HEK293T (cell line): ENCODE measurements around the gene AHDC1.
A peak's percentile ranks its signal among the peaks of the same experiment; 100 is the strongest.

Experiments used
- CTCF ChIA-PET: fragments of 350-600 bp; formaldehyde crosslinking; extraction: SDS; loops from one replicate; lab custom pipeline; 2021; ENCODE audit warnings: antibody characterized with exemption, inconsistent platforms; lab: Yijun Ruan, JAX
- POLR2A ChIA-PET: fragments of 350-600 bp; formaldehyde crosslinking; extraction: SDS; loops from one replicate; lab custom pipeline; 2020; ENCODE audit warnings: antibody characterized with exemption, inconsistent platforms; lab: Yijun Ruan, JAX
- DNase-seq: peaks from one replicate; pipeline ENCODE4 v3.0.0; 2012; ENCODE audit warnings: mixed read lengths; ENCODE audit errors: extremely low spot score
- ARNT ChIP-seq: fragments of 450-650 bp; IDR thresholded peaks from 2 replicates; pipeline ENCODE4 v1.6.1; 2017; ENCODE audit warnings: mild to moderate bottlenecking
- BHLHE40 ChIP-seq: fragments of 450-650 bp; IDR thresholded peaks from 2 replicates; pipeline ENCODE4 v1.6.1; 2016; ENCODE audit warnings: mild to moderate bottlenecking, moderate library complexity, borderline replicate concordance
- CTBP1 ChIP-seq: fragments of 450-650 bp; IDR thresholded peaks from 2 replicates; pipeline ENCODE4 v1.6.1; 2016; ENCODE audit warnings: borderline replicate concordance
- ELF4 ChIP-seq: fragments of 450-650 bp; IDR thresholded peaks from 2 replicates; pipeline ENCODE4 v1.6.1; 2017; ENCODE audit warnings: antibody characterized with exemption
- FOXA1 ChIP-seq: fragments of 450-650 bp; IDR thresholded peaks from 2 replicates; pipeline ENCODE4 v1.6.1; 2016; ENCODE audit warnings: mild to moderate bottlenecking
- FOXK2 ChIP-seq: fragments of 450-650 bp; IDR thresholded peaks from 2 replicates; pipeline ENCODE4 v1.6.1; 2016; ENCODE audit warnings: mild to moderate bottlenecking
- FOXM1 ChIP-seq: fragments of 450-650 bp; IDR thresholded peaks from 2 replicates; pipeline ENCODE4 v1.6.1; 2017; ENCODE audit warnings: mild to moderate bottlenecking, borderline replicate concordance
- HDGF ChIP-seq: fragments of 450-650 bp; IDR thresholded peaks from 2 replicates; pipeline ENCODE4 v1.6.1; 2017; ENCODE audit warnings: antibody characterized with exemption, borderline replicate concordance
- L3MBTL2 ChIP-seq: fragments of 450-650 bp; conservative IDR thresholded peaks from 2 replicates; pipeline ENCODE4 v1.6.1; 2016; ENCODE audit warnings: mild to moderate bottlenecking
- LEF1 ChIP-seq: fragments of 450-650 bp; IDR thresholded peaks from 2 replicates; pipeline ENCODE4 v1.6.1; 2017; ENCODE audit warnings: mild to moderate bottlenecking, borderline replicate concordance
- NFRKB ChIP-seq: fragments of 450-650 bp; IDR thresholded peaks from 2 replicates; pipeline ENCODE4 v1.6.1; 2016; ENCODE audit warnings: mild to moderate bottlenecking, moderate library complexity
- SP1 ChIP-seq: fragments of 450-650 bp; IDR thresholded peaks from 2 replicates; pipeline ENCODE4 v1.6.1; 2017
- SUZ12 ChIP-seq: fragments of 450-650 bp; IDR thresholded peaks from 2 replicates; pipeline ENCODE4 v1.6.1; 2016; ENCODE audit warnings: mild to moderate bottlenecking
- TARDBP ChIP-seq: fragments of 450-650 bp; IDR thresholded peaks from 2 replicates; pipeline ENCODE4 v1.6.1; 2016
- ZNF384 ChIP-seq: fragments of 450-650 bp; IDR thresholded peaks from 2 replicates; pipeline ENCODE4 v1.6.1; 2016
- TF ChIP-seq, protein P1 (sequence below): fragments of 450-650 bp; IDR thresholded peaks from 2 replicates; pipeline ENCODE4 v1.6.1; 2016

AHDC1 gene

GRCh38 chr1:27568300-27569087 lies 35.5 kb downstream of the AHDC1 start:
- CTCF ChIA-PET = interaction anchor here (0.7 to 7.0 kb wide), 13 partner anchors 12 to 153 kb away, joined by 3 to 50 read pairs (median 4); no protein-coding TSS in a partner anchor
- peak; percentile 97 for DNase-seq
- POLR2A ChIA-PET = interaction anchor here (0.9 to 1.0 kb wide), 2 partner anchors 12 to 202 kb away, joined by 3 read pairs; partner anchors contain the start of gene MAP3K6
- TF ChIP-seq L3MBTL2 = no peak
- no peak for TF ChIP-seq FOXK2
- no peak for TF ChIP-seq FOXM1
- no peak for TF ChIP-seq SP1
- TF ChIP-seq BHLHE40 = no peak
- no peak for TF ChIP-seq ELF4
- TF ChIP-seq FOXA1 = no peak
- TF ChIP-seq CTBP1 = no peak

- POLR2A ChIA-PET = interaction anchor here (0.9 to 1.0 kb wide), 2 partner anchors 11 to 201 kb away, joined by 3 read pairs; partner anchors contain the start of gene MAP3K6
- no peak for DNase-seq
- TF ChIP-seq BHLHE40 = no peak
- TF ChIP-seq ELF4 = no peak
- TF ChIP-seq NFRKB = no peak
- no peak for TF ChIP-seq CTBP1
- TF ChIP-seq SUZ12 = no peak
- TF ChIP-seq HDGF = no peak
- no peak for TF ChIP-seq SP1
- no peak for TF ChIP-seq ZNF384
- no peak for TF ChIP-seq TARDBP
- no peak for TF ChIP-seq ARNT
- no peak for TF ChIP-seq L3MBTL2
- TF ChIP-seq FOXA1 = no peak
- TF ChIP-seq, protein P1, sequence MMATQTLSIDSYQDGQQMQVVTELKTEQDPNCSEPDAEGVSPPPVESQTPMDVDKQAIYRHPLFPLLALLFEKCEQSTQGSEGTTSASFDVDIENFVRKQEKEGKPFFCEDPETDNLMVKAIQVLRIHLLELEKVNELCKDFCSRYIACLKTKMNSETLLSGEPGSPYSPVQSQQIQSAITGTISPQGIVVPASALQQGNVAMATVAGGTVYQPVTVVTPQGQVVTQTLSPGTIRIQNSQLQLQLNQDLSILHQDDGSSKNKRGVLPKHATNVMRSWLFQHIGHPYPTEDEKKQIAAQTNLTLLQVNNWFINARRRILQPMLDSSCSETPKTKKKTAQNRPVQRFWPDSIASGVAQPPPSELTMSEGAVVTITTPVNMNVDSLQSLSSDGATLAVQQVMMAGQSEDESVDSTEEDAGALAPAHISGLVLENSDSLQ = no peak
- no peak for TF ChIP-seq FOXM1
- CTCF ChIA-PET = interaction anchor here (0.7 to 7.0 kb wide), 9 partner anchors 12 to 154 kb away, joined by 3 to 50 read pairs (median 4); no protein-coding TSS in a partner anchor
Observed at GRCh38 chr1:27567971-27568299, 36.0 kb downstream of the AHDC1 start.

DNA sequence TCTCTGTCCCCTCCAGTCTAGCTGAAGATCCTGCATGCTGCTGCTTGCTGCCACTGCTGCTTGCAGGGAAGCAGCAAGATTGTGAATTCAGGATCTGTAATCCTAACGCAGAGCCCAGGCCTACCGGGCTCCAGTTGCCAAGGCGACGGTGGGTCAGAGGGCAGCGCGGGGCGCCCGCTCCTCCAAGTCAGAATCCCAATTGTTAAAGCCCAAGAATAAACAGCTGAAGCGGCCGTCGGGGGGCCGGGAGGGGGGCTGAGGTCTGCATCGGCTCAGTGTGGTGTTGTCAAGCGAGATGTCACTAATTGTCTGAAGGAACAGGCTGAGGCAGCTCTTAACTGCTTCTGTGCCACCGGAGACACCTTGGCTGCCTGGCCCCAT lies 36.8 kb downstream of the AHDC1 start:
- POLR2A ChIA-PET = no interaction called here
- DNase-seq = no peak
- CTCF ChIA-PET = interaction anchor here (1.1 to 7.0 kb wide), 3 partner anchors 11 to 34 kb away, joined by 5 to 50 read pairs (median 12); no protein-coding TSS in a partner anchor
- TF ChIP-seq BHLHE40 = no peak
- no peak for TF ChIP-seq ZNF384
- TF ChIP-seq LEF1 = no peak
- no peak for TF ChIP-seq HDGF
- TF ChIP-seq, protein P1 = no peak
- no peak for TF ChIP-seq ARNT
- no peak for TF ChIP-seq L3MBTL2
- no peak for TF ChIP-seq NFRKB
- TF ChIP-seq SP1 = no peak
- TF ChIP-seq CTBP1 = no peak
- TF ChIP-seq ELF4 = no peak
- TF ChIP-seq TARDBP = no peak
- TF ChIP-seq FOXA1 = no peak
- TF ChIP-seq SUZ12 = no peak
- no peak for TF ChIP-seq FOXM1
- no peak for TF ChIP-seq FOXK2

DNA sequence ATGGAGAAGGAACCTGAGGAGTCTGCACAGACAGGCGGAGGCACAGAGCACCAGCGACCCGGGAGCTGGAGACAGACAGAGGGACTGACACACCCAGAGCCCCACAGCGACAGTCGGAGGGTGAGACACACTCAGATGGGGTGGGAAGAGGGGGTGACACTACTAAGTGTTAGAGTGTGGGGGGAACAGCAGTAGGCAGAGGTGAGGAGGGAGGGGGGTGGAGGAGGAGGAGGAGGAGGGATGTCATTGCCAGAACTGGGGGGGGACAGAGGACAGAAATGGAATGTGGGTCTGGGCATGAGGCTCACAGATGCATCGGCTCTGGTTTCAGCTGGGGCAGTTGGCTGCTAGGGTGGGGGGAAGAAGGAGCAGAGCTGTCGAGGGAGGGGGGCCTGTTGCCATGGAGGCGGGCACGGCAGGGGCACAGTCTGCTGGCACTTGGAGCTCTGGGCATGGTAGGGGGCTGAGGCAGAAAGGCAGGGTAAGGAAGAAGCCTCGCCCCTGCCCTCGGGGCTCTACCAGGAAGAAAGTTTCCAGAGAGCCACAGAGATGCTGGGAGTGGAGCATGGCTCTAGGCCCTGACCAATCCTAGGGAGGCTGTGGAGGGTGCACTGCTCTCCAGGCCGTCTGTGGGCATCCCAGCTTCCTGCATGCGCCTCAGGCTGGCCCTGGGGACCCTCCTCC lies 37.3 kb downstream of the AHDC1 start:
- no peak for DNase-seq
- ChIA-PET POLR2A (no interaction called here), CTCF (interaction anchor here (2.7 to 7.0 kb wide), 2 partner anchors 11 to 35 kb away, joined by 12 to 50 read pairs; no protein-coding TSS in a partner anchor)
- no peak for TF ChIP-seq NFRKB
- TF ChIP-seq FOXA1 = no peak
- TF ChIP-seq LEF1 = no peak
- TF ChIP-seq FOXM1 = no peak
- TF ChIP-seq BHLHE40 = no peak
- TF ChIP-seq ARNT = no peak
- no peak for TF ChIP-seq HDGF

- POLR2A ChIA-PET = no interaction called here
- TF ChIP-seq LEF1 (no peak), CTBP1 (no peak), L3MBTL2 (no peak), FOXM1 (no peak), HDGF (no peak), NFRKB (no peak), SP1 (no peak)
- TF ChIP-seq, protein P1 = no peak
- DNase-seq = no peak
- CTCF ChIA-PET = interaction anchor here (0.6 to 7.0 kb wide), 4 partner anchors 9 to 146 kb away, joined by 3 to 50 read pairs (median 6); no protein-coding TSS in a partner anchor
Observed at GRCh38 chr1:27564710-27565649, 39.0 kb downstream of the AHDC1 start.
